ENCODE results near the gene ARPP21. TPM values are rescaled to one million over a fixed set of nuclear protein-coding genes. Genes with fewer than 3 reads are reported as not detected.
A peak's percentile ranks its signal among the peaks of the same experiment; 100 is the strongest.

The ARPP21 gene
- total RNA-seq, 2 experiments from 2014 or later: 1.0 to 1.1 TPM

DNA sequence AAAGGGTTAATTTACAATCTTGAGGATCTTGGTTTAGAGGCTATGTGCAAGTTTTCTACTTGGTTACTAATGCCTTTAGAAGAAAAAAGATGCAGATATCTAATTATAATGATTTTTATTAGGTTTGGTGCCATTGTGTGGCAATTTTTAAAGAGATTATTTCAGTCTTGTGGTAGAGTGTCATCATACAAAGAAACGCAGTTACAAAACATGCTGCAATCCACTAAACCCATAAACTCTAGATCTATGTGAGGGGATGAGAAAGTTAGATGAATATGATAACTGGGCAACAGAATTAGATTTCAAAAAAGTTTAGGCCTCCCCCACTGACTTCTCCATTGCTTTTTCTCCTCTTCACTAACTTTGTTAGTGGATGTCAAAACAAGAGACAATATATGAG lies 106.0 kb downstream of the ARPP21 start:
- H3K79me2 ChIP-seq (ENCODE audit: insufficient read depth, low read depth, low read length): no peaks in the 10 kb centered on the region
- no peaks in the 10 kb centered on the region for H3K9me2 ChIP-seq (ENCODE audit: insufficient read depth, low read length)
- peaks cover 12% of the 10 kb centered on the region for H3K4me1 ChIP-seq (ENCODE audit: insufficient read depth, low read length, poor library complexity, severe bottlenecking)
- no peaks in the 10 kb centered on the region for H4K20me1 ChIP-seq (ENCODE audit: insufficient read depth, low read length)
- peak overlapping the region; percentile 58; the same call in 1 of the 2 replicates for H2AFZ ChIP-seq (ENCODE audit: low read length)
- TF ChIP-seq, protein P1, sequence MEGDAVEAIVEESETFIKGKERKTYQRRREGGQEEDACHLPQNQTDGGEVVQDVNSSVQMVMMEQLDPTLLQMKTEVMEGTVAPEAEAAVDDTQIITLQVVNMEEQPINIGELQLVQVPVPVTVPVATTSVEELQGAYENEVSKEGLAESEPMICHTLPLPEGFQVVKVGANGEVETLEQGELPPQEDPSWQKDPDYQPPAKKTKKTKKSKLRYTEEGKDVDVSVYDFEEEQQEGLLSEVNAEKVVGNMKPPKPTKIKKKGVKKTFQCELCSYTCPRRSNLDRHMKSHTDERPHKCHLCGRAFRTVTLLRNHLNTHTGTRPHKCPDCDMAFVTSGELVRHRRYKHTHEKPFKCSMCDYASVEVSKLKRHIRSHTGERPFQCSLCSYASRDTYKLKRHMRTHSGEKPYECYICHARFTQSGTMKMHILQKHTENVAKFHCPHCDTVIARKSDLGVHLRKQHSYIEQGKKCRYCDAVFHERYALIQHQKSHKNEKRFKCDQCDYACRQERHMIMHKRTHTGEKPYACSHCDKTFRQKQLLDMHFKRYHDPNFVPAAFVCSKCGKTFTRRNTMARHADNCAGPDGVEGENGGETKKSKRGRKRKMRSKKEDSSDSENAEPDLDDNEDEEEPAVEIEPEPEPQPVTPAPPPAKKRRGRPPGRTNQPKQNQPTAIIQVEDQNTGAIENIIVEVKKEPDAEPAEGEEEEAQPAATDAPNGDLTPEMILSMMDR (conservative IDR thresholded peaks at IDR 0.05; ENCODE audit: low read length): no peak
- no peak for TF ChIP-seq EZH2phosphoT487 (IDR thresholded peaks at IDR 0.05; ENCODE audit: borderline replicate concordance, low read depth, low read length)
- 0 out of 2 replicates have a peak overlapping the region, but pooled peaks have one; percentile 8 for H3K4me2 ChIP-seq (ENCODE audit: low read length)
- no TSS peak for BruUV-seq (replicated peaks)
- no peak overlapping the region for H3K27ac ChIP-seq (ENCODE audit: low read depth, low read length, poor library complexity, severe bottlenecking)
- DNase-seq (ENCODE audit: low spot score): no peak
- no peak overlapping the region for H3K4me3 ChIP-seq (ENCODE audit: low read depth, low read length, poor library complexity, severe bottlenecking)
- POLR2A ChIA-PET: interaction anchor here (0.6 to 1.2 kb wide), 2 partner anchors 80 to 109 kb away, joined by 3 read pairs; no protein-coding TSS in a partner anchor
- H3K36me3 ChIP-seq (ENCODE audit: insufficient read depth, low read length): no peaks in the 10 kb centered on the region
- CTCF ChIA-PET (ENCODE audit: unreplicated experiment): interaction anchor here (0.6 kb wide), 1 partner anchor 1050 kb away, joined by 5 read pairs; no protein-coding TSS in a partner anchor
- intact Hi-C loops (cut with micrococcal nuclease; ENCODE audit: unreplicated experiment): no loop called here
- H3K9me3 ChIP-seq (ENCODE audit: low read length): no peaks in the 10 kb centered on the region

DNA sequence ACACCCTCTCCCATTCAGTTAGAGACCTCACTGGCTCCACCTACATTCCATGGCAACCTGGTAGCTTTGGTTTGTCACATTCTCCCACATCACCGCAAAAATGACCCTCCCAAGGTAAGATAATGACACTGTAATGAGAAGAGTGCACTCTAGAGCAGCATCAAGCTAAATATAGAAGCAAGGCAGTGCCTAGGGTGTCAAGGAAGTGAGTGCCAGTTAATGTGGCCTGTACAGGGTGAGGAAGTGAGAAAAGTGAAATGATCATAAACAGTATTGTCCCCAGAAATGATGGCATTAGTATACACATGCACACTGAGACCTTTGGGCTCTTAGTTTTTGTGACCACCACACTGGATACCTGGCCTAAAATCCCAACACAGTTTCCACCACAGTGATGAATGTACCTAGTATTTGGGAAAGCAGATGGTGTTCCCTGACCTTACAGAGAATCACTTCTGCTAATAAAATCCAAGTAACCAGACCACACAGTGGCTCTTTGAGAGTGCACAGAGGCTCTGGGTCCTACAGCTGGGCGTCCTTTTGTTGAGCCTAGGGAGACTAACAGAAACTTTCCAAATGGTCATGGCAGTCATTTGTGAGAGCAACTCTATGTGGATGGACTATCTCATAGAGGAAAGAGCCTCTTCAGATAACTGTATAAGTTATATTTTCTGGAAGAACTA lies 106.6 kb downstream of the ARPP21 start:
- no peaks in the 10 kb centered on the region for H4K20me1 ChIP-seq (ENCODE audit: insufficient read depth, low read length)
- H2AFZ ChIP-seq (ENCODE audit: low read length): peak overlapping the region; percentile 58; the same call in 1 of the 2 replicates
- H3K9me2 ChIP-seq (ENCODE audit: insufficient read depth, low read length): no peaks in the 10 kb centered on the region
- peaks cover 12% of the 10 kb centered on the region for H3K4me1 ChIP-seq (ENCODE audit: insufficient read depth, low read length, poor library complexity, severe bottlenecking)
- H3K4me2 ChIP-seq (ENCODE audit: low read length): peak overlapping the region; percentile 8; the same call in 1 of the 2 replicates
- no peaks in the 10 kb centered on the region for H3K79me2 ChIP-seq (ENCODE audit: insufficient read depth, low read depth, low read length)
- H3K27ac ChIP-seq (ENCODE audit: low read depth, low read length, poor library complexity, severe bottlenecking): no peak overlapping the region
- ChIA-PET CTCF (ENCODE audit: unreplicated experiment) (interaction anchor here (0.6 kb wide), 1 partner anchor 1049 kb away, joined by 5 read pairs; no protein-coding TSS in a partner anchor), POLR2A (interaction anchor here (0.6 to 1.2 kb wide), 2 partner anchors 81 to 110 kb away, joined by 3 read pairs; no protein-coding TSS in a partner anchor)
- H3K9me3 ChIP-seq (ENCODE audit: low read length): no peaks in the 10 kb centered on the region
- H3K4me3 ChIP-seq (ENCODE audit: low read depth, low read length, poor library complexity, severe bottlenecking): no peak overlapping the region
- no peaks in the 10 kb centered on the region for H3K36me3 ChIP-seq (ENCODE audit: insufficient read depth, low read length)
- no TSS peak for BruUV-seq (replicated peaks)
- peak; percentile 50 for DNase-seq (ENCODE audit: low spot score)
- intact Hi-C loops (cut with micrococcal nuclease; ENCODE audit: unreplicated experiment): no loop called here
- TF ChIP-seq EZH2phosphoT487 (IDR thresholded peaks at IDR 0.05; ENCODE audit: borderline replicate concordance, low read depth, low read length): no peak
- TF ChIP-seq, protein P1 (conservative IDR thresholded peaks at IDR 0.05; ENCODE audit: low read length): no peak

DNA sequence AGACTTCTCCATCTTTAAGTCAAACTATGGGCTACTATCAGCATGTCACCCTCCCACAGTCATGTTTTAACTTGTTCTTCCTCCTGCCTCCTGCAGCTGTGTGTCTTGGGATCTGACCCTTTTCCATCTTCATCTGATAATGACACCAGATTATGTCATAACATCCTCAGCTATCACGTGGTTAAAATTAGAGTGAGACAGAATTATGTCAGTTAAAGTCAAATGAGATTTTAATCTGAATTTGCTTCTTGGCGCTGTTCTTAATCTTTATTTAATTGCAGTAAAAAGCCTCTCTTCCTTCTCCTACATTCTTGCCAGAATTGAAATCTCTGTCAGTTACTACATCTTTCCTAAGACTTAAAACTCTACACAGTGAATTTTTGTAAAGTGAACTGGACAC lies 107.2 kb downstream of the ARPP21 start:
- Histone ChIP-seq H3K27ac (ENCODE audit: low read depth, low read length, poor library complexity, severe bottlenecking) (no peak overlapping the region), H3K9me2 (ENCODE audit: insufficient read depth, low read length) (no peaks in the 10 kb centered on the region), H3K79me2 (ENCODE audit: insufficient read depth, low read depth, low read length) (no peaks in the 10 kb centered on the region), H4K20me1 (ENCODE audit: insufficient read depth, low read length) (no peaks in the 10 kb centered on the region), H3K4me2 (ENCODE audit: low read length) (no peak overlapping the region), H3K36me3 (ENCODE audit: insufficient read depth, low read length) (no peaks in the 10 kb centered on the region), H3K4me1 (ENCODE audit: insufficient read depth, low read length, poor library complexity, severe bottlenecking) (peaks cover 12% of the 10 kb centered on the region), H2AFZ (ENCODE audit: low read length) (no peak overlapping the region; the same call in 1 of the 2 replicates), H3K9me3 (ENCODE audit: low read length) (no peaks in the 10 kb centered on the region), H3K4me3 (ENCODE audit: low read depth, low read length, poor library complexity, severe bottlenecking) (no peak overlapping the region)
- DNase-seq (ENCODE audit: low spot score): no peak
- intact Hi-C loops (cut with micrococcal nuclease; ENCODE audit: unreplicated experiment): no loop called here
- POLR2A ChIA-PET: interaction anchor here (0.6 to 1.2 kb wide), 2 partner anchors 7 to 81 kb away, joined by 3 to 5 read pairs; no protein-coding TSS in a partner anchor
- CTCF ChIA-PET (ENCODE audit: unreplicated experiment): no interaction called here
- TF ChIP-seq, protein P1 (conservative IDR thresholded peaks at IDR 0.05; ENCODE audit: low read length): no peak
- TF ChIP-seq EZH2phosphoT487 (IDR thresholded peaks at IDR 0.05; ENCODE audit: borderline replicate concordance, low read depth, low read length): no peak
- BruUV-seq (replicated peaks): no TSS peak

Data from OCI-LY7 (cell line).